DMS 273 (cell line): Measurements from ENCODE around the gene INSM1.

Source experiments
- DNase-seq: peaks from one replicate; lab custom pipeline; 2025; ENCODE audit not compliant: unreplicated experiment; lab: John Stamatoyannopoulos, UW

The INSM1 gene

DNA sequence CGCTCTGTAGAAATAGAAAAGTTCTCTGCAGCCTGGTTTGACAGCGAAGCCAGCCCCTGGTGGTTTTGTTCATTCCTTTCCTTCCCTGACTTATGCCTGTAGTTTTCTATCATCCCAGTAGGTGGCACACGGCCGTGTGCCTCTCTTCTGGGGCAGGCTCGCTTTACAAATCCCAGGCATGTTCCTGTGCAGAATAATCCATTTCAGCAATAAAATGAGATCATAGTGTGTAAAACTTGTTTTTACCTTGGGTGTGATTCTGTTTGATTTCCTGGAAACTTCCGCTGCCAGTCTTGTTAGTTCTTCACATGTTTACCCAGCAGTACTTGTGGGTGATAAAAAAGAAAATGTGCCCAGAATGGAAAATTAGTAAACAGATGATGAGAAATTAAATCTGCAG lies 7.4 kb upstream of the INSM1 start:
- peak; percentile 91 for DNase-seq

DNA sequence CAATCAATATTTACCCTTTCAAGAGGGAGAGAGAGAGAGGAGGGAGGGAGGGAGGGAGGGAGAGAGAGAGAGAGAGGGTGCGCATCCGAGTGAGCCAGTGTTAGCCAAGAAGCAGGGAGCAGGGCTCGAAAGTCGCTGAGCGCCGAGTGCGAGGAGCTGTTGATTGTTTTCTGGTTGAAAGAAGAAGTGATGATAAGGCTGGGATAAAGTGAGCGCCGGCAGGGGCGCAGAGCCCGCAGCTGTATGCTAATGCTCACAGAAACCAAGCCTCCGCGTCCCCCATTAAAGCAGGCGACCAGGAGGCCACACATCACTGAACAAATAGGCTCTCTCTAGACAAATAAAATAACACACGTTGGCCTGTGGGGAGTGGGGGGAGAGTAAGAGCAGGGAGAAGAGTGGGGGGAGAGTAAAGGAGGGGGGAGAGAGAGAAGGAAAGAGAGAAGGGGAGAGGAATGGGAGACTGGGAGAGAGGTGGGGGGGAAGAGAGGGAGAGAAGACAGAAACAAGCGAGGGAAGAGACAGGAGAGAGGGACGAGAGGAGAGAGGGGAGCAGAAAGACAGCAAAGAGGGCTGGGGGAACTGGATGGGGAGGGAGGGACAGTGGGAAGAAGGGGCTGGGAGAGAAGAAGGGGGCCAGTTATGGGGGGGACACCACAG lies 5.0 kb upstream of the INSM1 start:
- DNase-seq, result peak; percentile 68

DNA sequence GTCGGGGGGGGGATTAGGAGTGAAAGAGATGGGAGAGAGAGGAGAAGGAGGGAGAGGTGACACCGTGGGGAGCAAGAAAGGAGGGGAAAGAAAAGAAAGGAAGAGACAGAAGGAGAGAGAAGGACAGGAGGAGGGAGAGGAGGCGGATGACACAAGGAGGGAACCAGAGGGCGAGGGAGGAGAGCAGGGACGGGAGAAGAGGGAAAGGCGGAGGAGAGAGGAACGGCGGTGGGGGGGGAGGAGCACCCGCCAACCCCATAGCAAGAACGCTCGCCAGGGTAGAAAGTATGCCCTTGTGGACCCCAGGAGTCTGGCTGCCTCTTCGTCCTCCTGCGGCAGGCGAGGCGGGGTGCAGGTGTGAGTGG lies 4.5 kb upstream of the INSM1 start:
- no peak for DNase-seq

DNA sequence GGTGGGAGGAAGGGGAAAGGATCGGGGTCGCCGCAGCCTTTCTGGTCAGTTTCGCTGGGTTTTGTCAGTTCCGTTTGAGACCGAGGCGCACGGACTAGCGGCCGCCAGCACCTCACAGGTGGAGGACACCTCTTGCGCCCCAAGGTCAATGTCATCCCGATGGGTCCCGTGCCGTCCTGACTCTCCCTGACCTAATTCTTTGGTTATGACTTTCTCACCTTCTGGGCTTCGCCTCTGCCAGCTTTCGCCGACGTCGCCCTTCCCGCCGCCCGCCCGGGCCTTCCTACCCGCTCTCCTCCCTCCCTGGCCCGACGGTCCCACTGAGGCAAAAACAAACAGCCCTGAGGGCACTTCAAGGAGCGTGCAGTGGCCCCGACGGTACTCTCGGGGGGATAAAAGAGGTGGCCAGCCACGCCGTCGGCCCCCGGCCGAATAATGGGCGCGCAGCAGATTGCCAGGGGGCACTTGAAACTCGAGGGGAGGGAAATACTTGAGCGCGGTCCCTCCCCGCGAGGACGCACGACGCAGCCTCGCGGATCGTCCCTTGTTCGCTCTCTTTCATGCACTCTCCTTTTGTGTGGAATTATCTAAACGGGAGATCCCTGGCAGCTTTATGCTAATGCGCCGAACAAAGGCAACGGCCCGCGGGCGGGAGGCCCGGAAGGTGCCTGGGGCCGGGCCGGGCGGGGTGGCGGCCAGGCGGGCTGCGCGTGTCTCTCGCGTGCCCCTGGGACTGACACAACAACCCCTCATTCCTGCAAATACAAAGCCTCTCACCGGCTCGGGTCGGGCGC lies 3.9 kb upstream of the INSM1 start:
- no peak for DNase-seq

DNA sequence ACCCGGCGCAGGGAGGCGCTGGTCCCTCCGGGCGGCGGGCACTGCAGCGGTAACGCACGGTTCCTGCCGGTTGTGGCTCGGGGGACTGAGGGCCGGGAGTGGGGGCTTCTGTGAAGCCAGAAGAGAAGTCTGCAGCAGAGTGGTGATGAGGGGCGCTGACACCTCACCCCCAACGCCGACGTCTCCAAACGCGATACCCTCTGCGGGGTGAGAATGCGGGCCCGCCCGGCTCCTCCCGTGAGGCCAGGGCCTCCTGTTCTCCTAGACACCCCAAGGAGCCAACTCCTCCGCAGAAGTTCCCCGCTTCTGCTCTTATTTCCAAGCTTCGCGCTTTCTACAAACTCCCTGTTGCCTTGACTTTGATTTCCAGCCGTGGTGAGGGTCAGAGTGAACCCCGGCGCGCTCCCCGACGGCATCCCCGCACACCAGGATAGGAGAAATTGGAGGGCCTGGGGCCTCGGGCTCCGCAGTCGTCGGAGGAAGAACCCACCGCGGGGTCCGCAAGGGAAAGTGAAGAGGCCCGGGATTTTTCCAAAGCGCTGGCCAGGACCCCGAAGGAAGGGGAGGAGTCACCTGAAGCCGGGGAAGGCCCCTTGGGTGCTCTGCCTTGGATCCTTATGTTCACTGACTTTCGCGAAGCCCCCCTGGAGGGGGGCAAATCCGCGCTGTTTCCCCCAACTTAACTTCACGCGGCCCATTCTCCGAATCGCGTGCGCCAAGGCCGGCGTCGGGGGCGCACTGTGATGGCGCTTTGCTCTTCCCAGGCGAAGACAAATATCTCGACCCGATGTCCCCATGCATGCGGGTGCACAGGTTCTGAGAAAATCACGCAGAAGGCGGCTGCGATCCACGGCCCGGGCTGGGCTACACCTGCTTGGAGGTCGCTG lies 3.1 kb upstream of the INSM1 start:
- DNase-seq, result no peak

DNA sequence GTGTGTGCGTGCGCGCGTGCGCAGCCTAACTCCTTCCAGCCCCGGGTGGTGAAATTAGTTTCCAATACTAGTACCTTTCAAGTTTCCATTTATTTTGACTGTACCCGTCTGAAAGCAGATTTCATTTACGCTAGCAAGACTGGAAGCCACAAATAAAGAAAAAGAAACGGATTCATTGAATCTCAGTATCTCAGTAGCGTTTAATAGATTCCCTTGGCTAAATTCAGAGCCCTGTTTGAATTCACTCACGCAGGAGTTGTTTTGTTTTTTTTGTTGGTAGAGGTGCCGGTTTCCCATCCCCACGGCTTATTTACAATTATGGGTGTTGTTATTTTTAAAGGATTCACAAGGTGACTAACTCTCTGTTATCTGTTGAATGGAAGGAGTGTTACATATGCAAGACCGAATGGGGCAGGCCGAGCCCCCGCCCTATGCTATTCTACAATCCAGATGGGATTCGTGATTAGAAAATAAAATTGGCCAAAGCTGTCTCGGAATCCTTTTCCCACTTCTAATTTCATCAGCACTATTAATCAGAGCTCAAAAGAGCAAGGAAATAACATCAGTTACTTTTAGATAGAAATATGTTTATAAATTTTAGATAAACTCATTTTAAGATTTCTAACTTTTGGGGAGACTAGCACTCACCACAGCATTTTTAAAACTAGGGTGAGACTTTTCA lies 2.3 kb upstream of the INSM1 start:
- DNase-seq, result no peak

DNA sequence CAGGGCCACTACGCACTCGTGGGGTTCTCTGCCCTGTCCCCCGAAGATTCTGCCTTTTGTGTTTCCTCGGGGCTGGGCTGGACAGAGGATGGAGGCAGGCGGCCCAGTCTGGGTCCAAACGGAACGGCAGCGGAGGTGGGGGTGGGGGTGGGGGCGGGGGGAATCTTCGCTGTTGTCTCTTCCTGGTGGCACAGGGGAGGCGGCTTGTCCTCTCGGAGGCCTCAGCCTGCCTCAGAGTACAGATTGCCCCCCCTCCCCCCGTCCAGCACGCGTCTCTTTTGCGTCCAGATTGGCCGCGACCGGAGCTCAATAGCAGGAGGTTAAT lies 1.4 kb upstream of the INSM1 start:
- no peak for DNase-seq

DNA sequence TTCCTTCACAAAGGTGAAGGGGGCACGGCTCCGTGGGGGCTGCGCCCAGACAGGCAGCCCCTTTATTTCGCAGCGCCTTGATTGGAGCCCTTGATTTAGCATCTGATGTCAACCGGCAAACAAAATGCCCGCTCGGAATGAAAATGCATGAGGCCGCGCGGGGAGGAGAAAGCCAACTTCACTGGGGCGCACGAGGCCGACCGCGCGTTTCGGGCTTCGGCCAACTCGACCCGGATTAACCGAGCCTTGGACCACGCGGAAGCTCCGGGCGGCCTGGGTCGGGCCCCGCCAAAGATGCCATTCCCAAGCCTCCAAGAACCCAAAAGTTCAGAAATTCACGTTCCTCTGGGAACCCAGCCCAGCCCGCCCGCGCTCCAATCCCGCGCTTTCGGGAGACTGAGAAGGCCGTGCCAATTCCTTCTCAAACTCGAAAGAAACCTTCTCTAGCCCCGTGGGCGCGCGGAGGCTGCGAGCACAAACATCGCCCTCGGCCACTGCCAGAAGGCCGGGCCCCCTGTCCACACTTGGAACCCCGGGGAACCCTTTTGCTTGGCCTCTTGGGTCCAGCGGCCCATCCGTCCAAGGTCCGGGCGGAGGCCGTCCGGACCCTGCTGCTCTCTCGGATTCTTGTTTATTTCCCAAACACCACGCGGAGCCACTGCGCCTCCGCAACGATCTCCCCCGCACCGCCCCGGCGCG lies 879 bp upstream of the INSM1 start:
- DNase-seq, result no peak

DNA sequence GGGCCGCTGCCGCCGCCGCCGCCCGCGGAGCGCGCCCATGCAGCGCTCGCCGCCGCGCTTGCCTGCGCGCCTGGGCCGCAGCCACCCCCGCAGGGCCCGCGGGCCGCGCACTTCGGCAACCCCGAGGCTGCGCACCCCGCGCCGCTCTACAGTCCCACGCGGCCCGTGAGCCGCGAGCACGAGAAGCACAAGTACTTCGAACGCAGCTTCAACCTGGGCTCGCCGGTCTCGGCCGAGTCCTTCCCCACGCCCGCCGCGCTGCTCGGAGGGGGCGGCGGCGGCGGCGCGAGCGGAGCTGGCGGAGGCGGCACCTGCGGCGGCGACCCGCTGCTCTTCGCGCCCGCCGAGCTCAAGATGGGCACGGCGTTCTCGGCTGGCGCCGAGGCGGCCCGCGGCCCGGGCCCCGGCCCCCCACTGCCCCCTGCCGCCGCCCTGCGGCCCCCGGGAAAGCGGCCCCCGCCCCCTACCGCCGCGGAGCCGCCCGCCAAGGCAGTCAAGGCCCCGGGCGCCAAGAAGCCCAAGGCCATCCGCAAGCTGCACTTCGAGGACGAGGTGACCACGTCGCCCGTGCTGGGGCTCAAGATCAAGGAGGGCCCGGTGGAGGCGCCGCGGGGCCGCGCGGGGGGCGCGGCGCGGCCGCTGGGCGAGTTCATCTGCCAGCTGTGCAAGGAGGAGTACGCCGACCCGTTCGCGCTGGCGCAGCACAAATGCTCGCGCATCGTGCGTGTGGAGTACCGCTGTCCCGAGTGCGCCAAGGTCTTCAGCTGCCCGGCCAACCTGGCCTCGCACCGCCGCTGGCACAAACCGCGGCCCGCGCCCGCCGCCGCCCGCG lies 730 bp downstream of the INSM1 start:
- DNase-seq, result peak; percentile 79

DNA sequence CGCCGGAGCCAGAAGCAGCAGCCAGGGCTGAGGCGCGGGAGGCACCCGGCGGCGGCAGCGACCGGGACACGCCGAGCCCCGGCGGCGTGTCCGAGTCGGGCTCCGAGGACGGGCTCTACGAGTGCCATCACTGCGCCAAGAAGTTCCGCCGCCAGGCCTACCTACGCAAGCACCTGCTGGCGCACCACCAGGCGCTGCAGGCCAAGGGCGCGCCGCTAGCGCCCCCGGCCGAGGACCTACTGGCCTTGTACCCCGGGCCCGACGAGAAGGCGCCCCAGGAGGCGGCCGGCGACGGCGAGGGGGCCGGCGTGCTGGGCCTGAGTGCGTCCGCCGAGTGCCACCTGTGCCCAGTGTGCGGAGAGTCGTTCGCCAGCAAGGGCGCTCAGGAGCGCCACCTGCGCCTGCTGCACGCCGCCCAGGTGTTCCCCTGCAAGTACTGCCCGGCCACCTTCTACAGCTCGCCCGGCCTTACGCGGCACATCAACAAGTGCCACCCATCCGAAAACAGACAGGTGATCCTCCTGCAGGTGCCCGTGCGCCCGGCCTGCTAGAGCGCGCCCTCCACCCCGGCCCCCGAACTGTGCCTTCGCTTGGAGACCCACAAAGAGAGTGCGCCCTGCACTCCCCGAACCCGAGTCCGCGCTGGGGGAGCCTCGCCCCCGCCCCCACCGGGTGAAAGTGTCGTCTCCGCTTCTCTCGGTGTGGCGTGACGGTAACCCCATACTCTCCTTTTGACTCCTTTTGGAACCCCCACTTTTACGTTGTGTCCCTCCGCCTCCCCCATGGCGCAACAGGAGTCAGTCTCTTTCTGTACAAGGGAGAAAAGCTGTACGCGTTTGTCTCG lies 1.6 kb downstream of the INSM1 start:
- DNase-seq, result peak; percentile 81

DNA sequence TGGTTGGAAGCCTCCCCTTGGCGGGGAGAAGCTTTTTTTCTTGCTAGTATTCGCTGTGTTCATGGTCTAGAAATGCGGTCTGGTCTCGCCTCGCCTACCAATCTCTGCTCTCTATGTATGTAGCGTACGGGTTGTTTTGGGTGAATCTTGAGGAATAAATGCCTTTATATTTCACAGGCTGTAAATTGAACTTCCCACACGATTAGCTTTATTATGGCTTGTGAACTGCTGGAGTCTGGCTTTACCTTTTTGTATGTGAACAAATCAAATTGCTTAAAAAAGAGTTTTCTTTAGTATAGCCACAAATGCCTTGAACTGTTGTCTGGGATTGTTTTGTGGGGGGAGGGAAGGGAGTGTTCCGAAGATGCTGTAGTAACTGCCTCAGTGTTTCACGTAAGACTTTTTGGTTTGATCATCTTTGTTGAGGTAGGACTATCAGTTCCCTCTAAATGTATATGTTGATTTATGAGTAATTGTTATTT lies 2.2 kb downstream of the INSM1 start:
- peak; percentile 56 for DNase-seq

DNA sequence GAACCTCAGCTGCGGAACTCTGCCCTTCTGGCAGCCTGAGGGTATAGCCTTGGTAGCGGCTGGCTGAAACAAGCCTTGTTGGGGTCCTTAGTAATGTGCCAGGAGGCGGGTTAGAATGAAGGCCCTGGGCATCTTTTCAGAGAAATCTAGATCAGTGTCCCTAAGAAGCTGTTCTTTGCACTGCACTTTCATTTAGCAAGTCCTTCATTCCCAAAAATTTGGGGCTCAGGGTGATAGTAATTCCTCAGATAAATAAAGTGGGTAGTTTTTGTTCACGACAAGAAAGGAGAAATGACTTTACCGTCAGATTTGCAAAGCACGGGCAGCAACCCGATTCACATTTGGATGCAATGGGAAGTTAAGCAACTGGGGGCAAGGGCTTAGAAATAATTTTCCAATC lies 3.2 kb downstream of the INSM1 start:
- peak; percentile 63 for DNase-seq

DNA sequence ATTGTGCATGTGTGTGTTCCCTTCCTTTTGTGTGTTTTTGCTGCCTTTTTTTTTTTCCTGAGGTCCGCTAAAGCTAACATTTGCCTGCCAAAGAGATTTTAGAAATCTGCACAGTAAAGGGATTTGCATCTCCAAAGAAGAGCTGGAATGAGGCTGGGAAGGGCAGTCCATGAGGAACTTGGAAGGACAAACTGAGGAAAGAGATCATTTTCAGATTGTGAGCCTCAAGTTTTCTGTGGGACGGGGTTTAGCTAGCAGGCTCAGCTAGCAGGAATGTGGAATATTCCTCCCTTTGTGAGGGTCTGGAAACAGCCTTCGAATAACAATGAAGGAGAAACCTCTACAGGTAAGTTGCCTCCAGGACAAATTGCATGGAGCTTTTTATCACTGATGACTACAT lies 3.8 kb downstream of the INSM1 start:
- no peak for DNase-seq

DNA sequence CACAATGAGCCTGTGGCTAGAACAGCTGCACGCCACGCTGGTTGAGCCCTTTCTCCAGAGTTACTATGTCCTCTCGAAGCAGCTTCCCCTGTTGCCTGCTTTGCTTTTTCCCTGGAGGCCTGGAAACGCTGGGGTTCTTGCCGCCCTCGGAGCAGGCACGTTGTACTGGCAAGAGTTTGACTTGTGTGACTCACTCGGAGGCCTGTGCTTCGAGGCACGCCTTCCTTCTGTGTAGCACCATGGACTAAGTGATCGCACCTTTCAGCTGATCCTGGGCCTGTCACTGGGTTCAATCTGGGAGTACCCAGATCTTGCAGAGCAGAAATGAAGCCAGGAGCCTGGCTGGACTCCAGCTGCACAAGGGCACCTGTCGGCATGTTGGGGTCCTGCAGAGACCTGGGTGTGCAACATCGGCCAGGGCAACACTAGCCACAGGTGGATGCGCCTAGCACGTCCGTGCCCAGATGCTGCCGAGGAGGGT lies 5.2 kb downstream of the INSM1 start:
- peak; percentile 82 for DNase-seq

DNA sequence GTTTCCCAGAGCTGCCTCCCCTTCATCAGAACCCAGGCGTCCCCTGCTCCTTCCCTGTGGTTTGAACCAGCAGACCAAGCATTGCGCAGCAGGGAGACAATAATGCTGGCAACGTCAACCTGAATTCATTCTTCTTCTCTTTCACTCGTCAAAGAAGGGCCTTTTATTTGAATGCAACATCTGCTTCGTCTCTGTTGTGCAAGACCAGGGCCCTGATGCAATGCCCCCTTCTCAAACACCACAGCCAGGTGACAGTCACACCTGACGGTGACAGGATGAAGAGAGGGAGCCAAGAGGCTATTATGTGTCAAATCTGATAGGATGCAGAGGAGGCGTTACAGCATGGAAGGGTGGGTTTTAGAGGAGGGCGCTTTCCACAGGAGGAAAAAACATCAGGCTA lies 8.0 kb downstream of the INSM1 start:
- DNase-seq, result no peak

DNA sequence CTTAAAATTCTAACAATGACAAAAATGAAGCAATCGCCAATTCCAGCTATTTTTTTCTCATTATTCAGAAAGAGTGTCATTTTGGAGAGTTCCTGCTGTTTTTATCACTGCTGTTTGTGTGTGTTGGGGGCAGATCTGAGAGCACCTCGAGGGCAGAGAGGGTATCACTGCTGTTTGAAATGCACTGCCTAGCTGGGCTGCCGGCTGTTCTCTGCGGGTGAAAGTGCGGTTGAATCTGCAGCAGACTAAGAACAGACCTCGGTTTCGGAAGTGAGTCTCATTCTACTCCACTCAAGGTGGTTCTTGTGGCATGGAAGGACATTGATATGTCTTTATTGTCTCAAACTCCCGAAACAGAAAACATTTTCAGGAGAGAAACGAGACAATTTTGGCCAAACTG lies 18.3 kb downstream of the INSM1 start:
- peak; percentile 26 for DNase-seq

DNA sequence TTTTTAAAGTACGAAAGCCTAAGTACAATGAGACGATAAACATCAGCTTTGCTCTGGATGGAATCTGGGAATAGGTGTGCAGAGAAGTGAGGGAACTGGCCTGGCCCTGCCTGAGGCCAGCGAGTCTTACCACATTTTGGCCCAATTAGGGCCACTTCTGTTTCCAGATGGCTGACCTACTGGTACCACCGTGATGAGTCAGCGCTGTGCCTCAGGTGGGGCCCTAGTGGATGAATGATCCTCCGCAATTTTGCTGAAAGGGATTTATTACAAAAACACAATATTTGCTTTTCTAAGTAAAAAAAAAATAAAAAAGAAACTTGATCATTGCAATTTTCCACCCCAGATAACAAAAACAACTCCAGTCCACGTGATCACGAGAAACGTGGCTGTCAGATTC lies 22.5 kb downstream of the INSM1 start:
- no peak for DNase-seq

DNA sequence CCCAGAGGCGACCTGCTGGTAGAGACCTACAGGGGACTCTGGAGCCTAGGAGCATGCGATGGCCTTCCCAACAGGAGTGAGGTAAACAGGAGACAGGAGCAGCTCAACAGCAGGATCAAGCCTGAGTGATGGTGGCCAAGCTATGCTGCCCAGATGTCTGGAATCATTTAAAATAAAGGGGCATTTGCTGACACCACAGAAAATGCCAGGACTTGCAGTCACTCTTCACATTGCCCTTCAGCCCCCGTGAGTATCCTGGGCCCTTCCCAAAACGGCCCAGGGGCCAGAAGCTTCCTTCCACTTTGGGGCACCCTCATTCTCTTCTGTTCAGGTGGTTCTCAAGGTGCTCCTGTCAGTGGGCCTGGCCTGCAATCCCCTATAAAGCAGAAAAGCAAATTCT lies 23.2 kb downstream of the INSM1 start:
- DNase-seq, result no peak

DNA sequence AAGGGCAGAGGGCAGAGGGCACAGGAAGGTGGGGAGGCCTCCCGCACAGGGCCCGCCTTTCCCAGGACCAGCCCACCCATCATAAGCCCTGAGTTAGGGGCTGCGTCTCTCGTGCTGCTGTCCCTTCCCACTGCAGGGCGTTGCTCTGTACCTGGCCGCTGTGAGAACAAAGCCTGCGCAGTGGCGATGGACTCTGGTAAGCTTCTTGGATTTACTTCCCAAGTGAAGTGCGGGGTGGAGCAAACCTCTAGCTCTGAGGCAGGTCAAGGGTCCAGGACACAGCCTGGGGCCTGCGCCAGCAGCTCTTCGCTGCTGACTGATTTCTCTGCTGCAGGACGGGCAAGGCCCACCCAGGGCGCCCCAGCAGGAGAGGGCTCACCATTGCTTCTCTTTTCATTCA lies 23.9 kb downstream of the INSM1 start:
- DNase-seq, result no peak
